ENCODE results near the gene CHMP5. TPM values are rescaled to one million over a fixed set of nuclear protein-coding genes. Genes with fewer than 3 reads are reported as not detected.
A peak's percentile ranks its signal among the peaks of the same experiment; 100 is the strongest.

The CHMP5 gene
- total and polyA plus RNA-seq, 9 donors, result 67.0 to 87.3 (median 71.5) TPM

DNA sequence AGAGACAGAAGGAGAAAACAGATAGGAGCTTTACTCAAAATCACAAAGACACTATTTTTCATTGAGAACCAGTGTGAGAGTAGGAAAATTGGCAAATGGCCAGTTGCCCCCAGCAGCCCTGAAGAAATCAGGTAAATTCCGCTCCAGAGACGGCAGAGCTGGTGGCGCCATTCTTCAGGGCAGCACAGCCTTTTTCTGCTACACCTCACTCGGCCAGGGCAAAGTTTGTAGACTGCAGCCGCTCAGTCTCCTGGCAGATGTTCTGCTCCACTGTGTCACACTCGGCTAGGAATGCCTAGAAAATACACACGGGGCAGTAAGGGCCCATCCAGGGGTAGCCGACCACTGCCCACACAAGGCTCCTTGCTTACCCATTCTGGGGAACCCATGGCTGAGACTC is 9.8 kb upstream of the CHMP5 start:
- Histone ChIP-seq H3K9me3 (replicated peaks; ENCODE audit: control insufficient read depth, low read depth, low read length) (no peaks in the 10 kb centered on the region), H3K4me1 (ENCODE audit: control insufficient read depth, insufficient read depth, low read length) (no peaks in the 10 kb centered on the region), H3K27me3 (ENCODE audit: control insufficient read depth, insufficient read depth, low read length) (no peaks in the 10 kb centered on the region), H3K27ac (ENCODE audit: low read length) (no peak overlapping the region), H3K36me3 (ENCODE audit: control insufficient read depth, insufficient read depth, low read length) (peaks cover 66% of the 10 kb centered on the region), H3K4me3 (ENCODE audit: low read length) (no peak overlapping the region)
- 97% methylated on average over 8 of the region's 8 CpGs for WGBS (ENCODE audit: insufficient coverage)
- no peak for DNase-seq

GRCh38 chr9:33255471-33255870 is 9.4 kb upstream of the CHMP5 start:
- no peak overlapping the region for H3K27ac ChIP-seq (ENCODE audit: low read length)
- no peaks in the 10 kb centered on the region for H3K27me3 ChIP-seq (ENCODE audit: control insufficient read depth, insufficient read depth, low read length)
- WGBS (ENCODE audit: insufficient coverage), result 83% methylated on average over 3 of the region's 4 CpGs
- H3K9me3 ChIP-seq (replicated peaks; ENCODE audit: control insufficient read depth, low read depth, low read length), result no peaks in the 10 kb centered on the region
- no peak for DNase-seq
- H3K4me1 ChIP-seq (ENCODE audit: control insufficient read depth, insufficient read depth, low read length), result no peaks in the 10 kb centered on the region
- peaks cover 66% of the 10 kb centered on the region for H3K36me3 ChIP-seq (ENCODE audit: control insufficient read depth, insufficient read depth, low read length)
- H3K4me3 ChIP-seq (ENCODE audit: low read length), result no peak overlapping the region

- H3K27ac ChIP-seq (ENCODE audit: low read length), result no peak overlapping the region
These were observed 8.6 kb upstream of the CHMP5 start for GRCh38 chr9:33256236-33256635.

DNA sequence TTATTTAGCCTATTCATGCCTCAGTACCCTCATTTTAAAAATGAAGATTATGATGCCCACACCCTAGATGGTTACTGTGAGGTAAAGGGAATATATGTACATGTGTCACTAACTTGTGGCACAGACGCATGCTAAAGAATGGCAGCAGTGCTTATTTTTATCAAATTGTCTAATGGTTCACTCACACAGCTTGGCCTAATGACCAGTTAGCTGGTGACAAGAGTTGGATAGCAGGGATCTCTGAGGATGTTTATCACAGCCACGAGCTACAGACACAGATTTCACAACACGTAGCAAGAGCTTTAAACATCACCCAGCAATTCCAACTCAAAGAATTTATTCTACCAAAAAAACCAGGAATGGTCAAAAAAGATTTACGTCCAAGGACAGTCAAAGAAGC is 7.6 kb upstream of the CHMP5 start:
- no peaks in the 10 kb centered on the region for H3K9me3 ChIP-seq (replicated peaks; ENCODE audit: control insufficient read depth, low read depth, low read length)
- no peak overlapping the region for H3K27ac ChIP-seq (ENCODE audit: low read length)
- no peaks in the 10 kb centered on the region for H3K27me3 ChIP-seq (ENCODE audit: control insufficient read depth, insufficient read depth, low read length)
- no CpG with 5 or more reads among the region's 4 CpGs for WGBS (ENCODE audit: insufficient coverage)
- H3K4me1 ChIP-seq (ENCODE audit: control insufficient read depth, insufficient read depth, low read length), result no peaks in the 10 kb centered on the region
- H3K36me3 ChIP-seq (ENCODE audit: control insufficient read depth, insufficient read depth, low read length), result peaks cover 74% of the 10 kb centered on the region
- no peak overlapping the region for H3K4me3 ChIP-seq (ENCODE audit: low read length)
- DNase-seq, result no peak

More at GRCh38 chr9:33256236-33256635, 8.6 kb upstream of the CHMP5 start:
- no peak overlapping the region for H3K4me3 ChIP-seq (ENCODE audit: low read length)
- no peaks in the 10 kb centered on the region for H3K9me3 ChIP-seq (replicated peaks; ENCODE audit: control insufficient read depth, low read depth, low read length)
- H3K27me3 ChIP-seq (ENCODE audit: control insufficient read depth, insufficient read depth, low read length), result no peaks in the 10 kb centered on the region
- DNase-seq, result no peak
- WGBS (ENCODE audit: insufficient coverage), result no CpG with 5 or more reads among the region's 2 CpGs
- H3K36me3 ChIP-seq (ENCODE audit: control insufficient read depth, insufficient read depth, low read length), result peaks cover 68% of the 10 kb centered on the region
- H3K4me1 ChIP-seq (ENCODE audit: control insufficient read depth, insufficient read depth, low read length), result no peaks in the 10 kb centered on the region

- H3K27me3 ChIP-seq (ENCODE audit: control insufficient read depth, insufficient read depth, low read length), result no peaks in the 10 kb centered on the region
- H3K36me3 ChIP-seq (ENCODE audit: control insufficient read depth, insufficient read depth, low read length), result peaks cover 56% of the 10 kb centered on the region
- H3K4me3 ChIP-seq (ENCODE audit: low read length), result no peak overlapping the region
- no peak for DNase-seq
- peaks cover 12% of the 10 kb centered on the region for H3K4me1 ChIP-seq (ENCODE audit: control insufficient read depth, insufficient read depth, low read length)
- WGBS (ENCODE audit: insufficient coverage), result no CpG with 5 or more reads among the region's 1 CpG
- no peak overlapping the region for H3K27ac ChIP-seq (ENCODE audit: low read length)
- H3K9me3 ChIP-seq (replicated peaks; ENCODE audit: control insufficient read depth, low read depth, low read length), result no peaks in the 10 kb centered on the region
These were observed 4.5 kb upstream of the CHMP5 start for GRCh38 chr9:33260372-33260771.

DNA sequence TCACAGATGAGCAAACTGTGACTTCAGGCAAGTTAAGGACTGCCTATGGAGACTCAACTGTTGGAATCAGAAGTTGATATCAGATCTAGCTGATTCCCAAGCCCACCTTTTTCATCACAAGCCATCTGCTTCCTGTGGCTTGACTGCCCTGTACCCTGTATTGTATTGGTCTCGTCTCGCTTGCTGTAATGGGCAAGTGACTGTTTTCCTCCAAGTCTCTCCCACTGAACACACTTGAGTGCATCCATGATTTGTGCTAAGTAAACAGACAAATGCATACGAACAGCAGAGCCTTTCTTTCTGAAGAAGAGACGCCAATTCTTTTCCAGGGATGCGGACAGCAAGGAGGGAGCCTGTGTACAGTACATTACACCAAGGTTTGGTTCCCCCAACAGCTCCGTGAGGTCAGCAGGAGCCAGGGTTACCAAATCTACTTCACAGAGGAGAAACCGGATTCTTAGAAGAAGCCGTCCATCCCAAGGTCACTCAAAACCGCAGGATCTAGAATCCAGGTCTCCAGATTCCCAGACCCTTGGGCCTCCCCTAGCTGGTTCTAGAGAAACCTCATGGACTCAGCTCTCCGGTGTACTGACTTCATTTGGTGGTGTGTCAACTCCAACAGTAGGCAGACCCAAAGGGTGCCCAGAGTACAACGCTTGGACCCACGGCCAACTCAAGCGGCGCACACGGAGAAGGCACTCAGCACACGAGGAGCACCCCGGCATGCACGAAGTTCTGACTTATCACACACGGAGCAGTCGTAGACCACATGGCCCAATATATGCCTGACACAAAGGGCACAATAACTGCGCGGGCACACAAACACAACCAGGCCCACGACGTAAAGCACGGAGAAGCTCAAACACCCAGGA is 1.5 kb upstream of the CHMP5 start:
- peak overlapping the region; percentile 94 for H3K4me3 ChIP-seq (ENCODE audit: low read length)

GRCh38 chr9:33264003-33264472 is 811 bp upstream of the CHMP5 start:
- H3K27me3 ChIP-seq (ENCODE audit: control insufficient read depth, insufficient read depth, low read length), result no peaks in the 10 kb centered on the region
- WGBS (ENCODE audit: insufficient coverage), result 0% methylated on average over 36 of the region's 37 CpGs
- no peaks in the 10 kb centered on the region for H3K9me3 ChIP-seq (replicated peaks; ENCODE audit: control insufficient read depth, low read depth, low read length)
- peak overlapping the region; percentile 88 for H3K27ac ChIP-seq (ENCODE audit: low read length)
- peaks cover 42% of the 10 kb centered on the region for H3K36me3 ChIP-seq (ENCODE audit: control insufficient read depth, insufficient read depth, low read length)
- peak; percentile 70 for DNase-seq
- peaks cover 20% of the 10 kb centered on the region for H3K4me1 ChIP-seq (ENCODE audit: control insufficient read depth, insufficient read depth, low read length)
- H3K4me3 ChIP-seq (ENCODE audit: low read length), result peak overlapping the region; percentile 94

More for the DNA sequence above, 1.5 kb upstream of the CHMP5 start:
- Histone ChIP-seq H3K27ac (ENCODE audit: low read length) (peak overlapping the region; percentile 88), H3K36me3 (ENCODE audit: control insufficient read depth, insufficient read depth, low read length) (peaks cover 47% of the 10 kb centered on the region), H3K9me3 (replicated peaks; ENCODE audit: control insufficient read depth, low read depth, low read length) (no peaks in the 10 kb centered on the region), H3K4me1 (ENCODE audit: control insufficient read depth, insufficient read depth, low read length) (peaks cover 20% of the 10 kb centered on the region), H3K27me3 (ENCODE audit: control insufficient read depth, insufficient read depth, low read length) (no peaks in the 10 kb centered on the region)
- 3% methylated on average over 17 of the region's 25 CpGs for WGBS (ENCODE audit: insufficient coverage)
- DNase-seq, result no peak

DNA sequence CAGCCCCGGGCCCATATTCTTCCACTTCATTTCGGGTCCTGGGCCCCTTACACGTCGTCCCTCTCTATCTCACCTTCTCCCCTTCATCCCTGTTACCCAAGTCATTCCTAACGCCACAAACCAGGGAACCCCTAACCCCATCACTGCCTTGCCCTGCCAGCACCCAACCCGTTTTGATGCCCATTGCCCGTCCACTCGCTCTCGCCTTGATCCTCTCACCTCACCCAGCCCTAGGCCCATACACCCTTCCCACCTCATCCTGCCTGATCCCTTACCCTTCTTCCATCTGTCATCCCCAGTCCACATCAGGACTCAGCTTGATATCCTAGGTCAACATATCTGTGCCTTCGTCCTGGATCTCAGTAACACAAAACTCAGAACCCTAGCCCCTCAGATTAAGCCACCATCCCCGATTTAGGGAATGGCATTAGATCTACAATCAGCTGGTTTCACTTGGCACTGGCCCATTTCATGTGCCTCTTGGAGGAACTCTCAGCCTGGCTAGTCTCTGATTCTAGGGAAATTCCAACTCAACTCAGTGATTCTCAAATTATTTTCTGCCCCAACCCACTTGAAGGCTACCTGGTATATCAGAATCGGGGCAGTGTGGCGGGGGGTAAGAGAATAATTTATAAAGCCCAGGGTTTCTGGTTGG is 489 bp downstream of the CHMP5 start:
- 22% methylated on average over 13 of the region's 13 CpGs for WGBS (ENCODE audit: insufficient coverage)
- Histone ChIP-seq H3K4me3 (ENCODE audit: low read length) (peak overlapping the region; percentile 81), H3K9me3 (replicated peaks; ENCODE audit: control insufficient read depth, low read depth, low read length) (no peaks in the 10 kb centered on the region), H3K4me1 (ENCODE audit: control insufficient read depth, insufficient read depth, low read length) (peaks cover 20% of the 10 kb centered on the region), H3K27me3 (ENCODE audit: control insufficient read depth, insufficient read depth, low read length) (no peaks in the 10 kb centered on the region), H3K27ac (ENCODE audit: low read length) (peak overlapping the region; percentile 84), H3K36me3 (ENCODE audit: control insufficient read depth, insufficient read depth, low read length) (peaks cover 29% of the 10 kb centered on the region)
- peak; percentile 36 for DNase-seq

- Histone ChIP-seq H3K9me3 (replicated peaks; ENCODE audit: control insufficient read depth, low read depth, low read length) (no peaks in the 10 kb centered on the region), H3K27me3 (ENCODE audit: control insufficient read depth, insufficient read depth, low read length) (no peaks in the 10 kb centered on the region), H3K4me1 (ENCODE audit: control insufficient read depth, insufficient read depth, low read length) (peaks cover 20% of the 10 kb centered on the region), H3K4me3 (ENCODE audit: low read length) (no peak overlapping the region), H3K27ac (ENCODE audit: low read length) (no peak overlapping the region), H3K36me3 (ENCODE audit: control insufficient read depth, insufficient read depth, low read length) (peaks cover 30% of the 10 kb centered on the region)
- no peak for DNase-seq
These were observed 2.4 kb downstream of the CHMP5 start for GRCh38 chr9:33267151-33267767.

DNA sequence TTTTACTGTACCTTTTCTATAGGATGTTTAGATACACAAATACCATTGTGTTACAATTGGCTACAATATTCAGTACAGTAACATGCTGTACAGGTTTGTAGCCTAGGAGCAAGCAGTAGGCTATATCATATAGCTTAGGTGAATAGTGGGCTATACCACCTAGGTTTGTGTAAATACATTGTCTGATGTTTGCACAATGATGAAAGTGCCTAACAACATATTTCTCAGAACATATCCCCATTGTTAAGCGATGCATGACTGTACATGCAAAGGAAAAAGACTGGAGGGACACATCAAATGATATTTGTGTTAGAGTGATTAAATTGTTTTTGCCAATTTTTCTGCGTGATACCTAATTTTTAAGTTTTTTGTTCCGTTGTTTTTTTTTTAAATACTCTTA is 5.3 kb downstream of the CHMP5 start:
- no peak overlapping the region for H3K4me3 ChIP-seq (ENCODE audit: low read length)
- WGBS (ENCODE audit: insufficient coverage), result no CpG with 5 or more reads among the region's 3 CpGs
- peaks cover 10% of the 10 kb centered on the region for H3K4me1 ChIP-seq (ENCODE audit: control insufficient read depth, insufficient read depth, low read length)
- no peaks in the 10 kb centered on the region for H3K9me3 ChIP-seq (replicated peaks; ENCODE audit: control insufficient read depth, low read depth, low read length)
- no peaks in the 10 kb centered on the region for H3K27me3 ChIP-seq (ENCODE audit: control insufficient read depth, insufficient read depth, low read length)
- peaks cover 39% of the 10 kb centered on the region for H3K36me3 ChIP-seq (ENCODE audit: control insufficient read depth, insufficient read depth, low read length)
- no peak overlapping the region for H3K27ac ChIP-seq (ENCODE audit: low read length)
- no peak for DNase-seq
